Breast epithelium (tissue), 4 donors: Measurements from ENCODE around the gene CBX6. TPM values are rescaled to one million over a fixed set of nuclear protein-coding genes. Genes with fewer than 3 reads are reported as not detected.
A peak's percentile ranks its signal among the peaks of the same experiment; 100 is the strongest.

ENCODE experiments used
- DNase-seq, 2 donors: peaks; one replicate each; pipeline ENCODE4 v3.0.0-alpha.2; 2019; ENCODE audit warnings: low spot score in 2 of 2
- H3K27ac ChIP-seq, 2 donors: fragments of 200-600 bp; sonication (generic) in 1 of 2; one replicate each; pipeline ENCODE4 v1.5.1; 2016 to 2019; ENCODE audit warnings: mild to moderate bottlenecking in 1 of 2
- H3K27me3 ChIP-seq, 2 donors: fragments of 200-600 bp; sonication (generic) in 1 of 2; one replicate each; pipeline versions ENCODE4 v1.5.1 to v1.6.0; 2017 to 2019; ENCODE audit warnings: control low read depth in 1 of 2, mild to moderate bottlenecking in 1 of 2
- H3K36me3 ChIP-seq: fragments of 200-600 bp; one replicate; pipeline ENCODE4 v1.5.1; 2019
- H3K4me1 ChIP-seq, 2 donors: fragments of 200-600 bp; sonication (generic); one replicate each; pipeline ENCODE4 v1.5.1; 2016 to 2019; ENCODE audit warnings: control low read depth in 1 of 2
- H3K4me3 ChIP-seq, 3 donors: fragments of 200-600 bp; sonication (generic); 1 replicate in 2 of 3; 2 replicates in 1 of 3; pipeline ENCODE4 v1.5.1; 2016 to 2019; ENCODE audit warnings: mild to moderate bottlenecking in 3 of 3, moderate library complexity in 2 of 3
- H3K9me3 ChIP-seq, 2 donors: fragments of 200-600 bp; sonication (generic) in 1 of 2; one replicate each; pipeline ENCODE4 v1.5.1; 2016 to 2019; ENCODE audit warnings: control low read depth in 1 of 2
- CTCF ChIP-seq, 3 donors: fragments of 450-650 bp; IDR thresholded peaks; one replicate each; pipeline ENCODE4 v1.5.1; 2016 to 2017; ENCODE audit warnings: antibody characterized with exemption in 3 of 3, mild to moderate bottlenecking in 3 of 3, moderate library complexity in 3 of 3
- POLR2A ChIP-seq: fragments of 450-650 bp; IDR thresholded peaks from one replicate; pipeline ENCODE4 v1.6.1; 2016; ENCODE audit warnings: antibody characterized with exemption, mild to moderate bottlenecking, moderate library complexity
- POLR2AphosphoS5 ChIP-seq, 3 donors: sonication (generic); formaldehyde crosslinking; IDR thresholded peaks; one replicate each; pipeline ENCODE4 v1.6.1; 2017; ENCODE audit warnings: antibody characterized with exemption in 3 of 3
- intact Hi-C: fragments of 100-400 bp; cut with DNase I; formaldehyde crosslinking; loops from one replicate; pipeline ENCODE4 v1.15.1; 2023; ENCODE audit warnings: low total_unique reads
- total RNA-seq, 3 donors: library from RNA; depleted of rRNA; stranded (reverse); fragments of >200 nt; gene quantifications; one replicate each; pipeline ENCODE4 v1.1.0, GENCODE V29; 2016

CBX6 gene
- total RNA-seq, 3 donors from 2014 or later = 20.2 to 34.7 (median 25.9) TPM

GRCh38 chr22:38850399-38850798 lies 21.6 kb downstream of the CBX6 start:
- H3K9me3 ChIP-seq = no peaks in the 10 kb centered on the region
- no peaks in the 10 kb centered on the region for H3K4me1 ChIP-seq
- H3K27ac ChIP-seq = no peak overlapping the region
- DNase-seq = no peak
- intact Hi-C loops = no loop called here
- H3K27me3 ChIP-seq = no peaks in the 10 kb centered on the region
- H3K4me3 ChIP-seq = no peak overlapping the region
- TF ChIP-seq POLR2AphosphoS5 (IDR thresholded peaks at IDR 0.05) (no peak), POLR2A (no peak), CTCF (IDR thresholded peaks at IDR 0.05) (no peak)
- H3K36me3 ChIP-seq = no peaks in the 10 kb centered on the region

GRCh38 chr22:38849811-38850210 lies 22.2 kb downstream of the CBX6 start:
- no peaks in the 10 kb centered on the region for H3K9me3 ChIP-seq
- no peak overlapping the region for H3K27ac ChIP-seq
- no peak for TF ChIP-seq CTCF (IDR thresholded peaks at IDR 0.05)
- TF ChIP-seq POLR2AphosphoS5 (IDR thresholded peaks at IDR 0.05) = no peak
- no peak for TF ChIP-seq POLR2A
- DNase-seq = no peak
- intact Hi-C loops = no loop called here
- no peak overlapping the region for H3K4me3 ChIP-seq
- H3K36me3 ChIP-seq = no peaks in the 10 kb centered on the region
- H3K4me1 ChIP-seq = no peaks in the 10 kb centered on the region
- H3K27me3 ChIP-seq = no peaks in the 10 kb centered on the region

- no peak for TF ChIP-seq POLR2A
- no peak for TF ChIP-seq POLR2AphosphoS5 (IDR thresholded peaks at IDR 0.05)
- no peak for TF ChIP-seq CTCF (IDR thresholded peaks at IDR 0.05)
- Histone ChIP-seq H3K27ac (no peak overlapping the region), H3K4me3 (no peak overlapping the region), H3K27me3 (no peaks in the 10 kb centered on the region), H3K36me3 (no peaks in the 10 kb centered on the region), H3K4me1 (peaks cover 3 to 8% of the 10 kb centered on the region in 2 donors), H3K9me3 (no peaks in the 10 kb centered on the region)
- intact Hi-C loops = no loop called here
- DNase-seq = no peak
These were observed 25.6 kb downstream of the CBX6 start for GRCh38 chr22:38846412-38846811.

- intact Hi-C loops = no loop called here
- DNase-seq = no peak
- no peaks in the 10 kb centered on the region for H3K36me3 ChIP-seq
- no peaks in the 10 kb centered on the region for H3K27me3 ChIP-seq
- no peaks in the 10 kb centered on the region for H3K9me3 ChIP-seq
- peaks cover 3 to 8% of the 10 kb centered on the region in 2 donors for H3K4me1 ChIP-seq
- no peak overlapping the region for H3K4me3 ChIP-seq
- TF ChIP-seq POLR2AphosphoS5 (IDR thresholded peaks at IDR 0.05) (no peak), POLR2A (no peak), CTCF (IDR thresholded peaks at IDR 0.05) (no peak)
- no peak overlapping the region for H3K27ac ChIP-seq
These were observed 26.8 kb downstream of the CBX6 start for GRCh38 chr22:38845004-38845740.

- no peak for DNase-seq
- intact Hi-C loops = no loop called here
- no peaks in the 10 kb centered on the region for H3K9me3 ChIP-seq
- no peaks in the 10 kb centered on the region for H3K27me3 ChIP-seq
- H3K4me1 ChIP-seq = peaks cover 3 to 8% of the 10 kb centered on the region in 2 donors
- no peaks in the 10 kb centered on the region for H3K36me3 ChIP-seq
- H3K27ac ChIP-seq = peak overlapping the region in 1 of 2 donors; percentile 52
- TF ChIP-seq POLR2A (no peak), CTCF (IDR thresholded peaks at IDR 0.05) (no peak), POLR2AphosphoS5 (IDR thresholded peaks at IDR 0.05) (no peak)
- peak overlapping the region in 2 of 3 donors; percentile 58 to 67 for H3K4me3 ChIP-seq
These were observed 27.6 kb downstream of the CBX6 start for GRCh38 chr22:38844315-38845003.
